Breast epithelium (tissue), 3 donors: Measurements from ENCODE around the gene FCGR2B.
"Not testable (repeated sequence)": the region's sequence is repeated elsewhere in the genome, so short reads cannot be mapped to it uniquely, and the experiment has no call there.

Experiments used
- POLR2A ChIP-seq: fragments of 450-650 bp; IDR thresholded peaks from one replicate; pipeline ENCODE4 v1.6.1; 2016; ENCODE audit warnings: antibody characterized with exemption, mild to moderate bottlenecking, moderate library complexity
- TF ChIP-seq, protein P1 (sequence below), 3 donors: fragments of 450-650 bp; IDR thresholded peaks; one replicate each; pipeline ENCODE4 v1.5.1; 2016 to 2017; ENCODE audit warnings: antibody characterized with exemption in 3 of 3, mild to moderate bottlenecking in 3 of 3, moderate library complexity in 3 of 3

- TF ChIP-seq, protein P1, sequence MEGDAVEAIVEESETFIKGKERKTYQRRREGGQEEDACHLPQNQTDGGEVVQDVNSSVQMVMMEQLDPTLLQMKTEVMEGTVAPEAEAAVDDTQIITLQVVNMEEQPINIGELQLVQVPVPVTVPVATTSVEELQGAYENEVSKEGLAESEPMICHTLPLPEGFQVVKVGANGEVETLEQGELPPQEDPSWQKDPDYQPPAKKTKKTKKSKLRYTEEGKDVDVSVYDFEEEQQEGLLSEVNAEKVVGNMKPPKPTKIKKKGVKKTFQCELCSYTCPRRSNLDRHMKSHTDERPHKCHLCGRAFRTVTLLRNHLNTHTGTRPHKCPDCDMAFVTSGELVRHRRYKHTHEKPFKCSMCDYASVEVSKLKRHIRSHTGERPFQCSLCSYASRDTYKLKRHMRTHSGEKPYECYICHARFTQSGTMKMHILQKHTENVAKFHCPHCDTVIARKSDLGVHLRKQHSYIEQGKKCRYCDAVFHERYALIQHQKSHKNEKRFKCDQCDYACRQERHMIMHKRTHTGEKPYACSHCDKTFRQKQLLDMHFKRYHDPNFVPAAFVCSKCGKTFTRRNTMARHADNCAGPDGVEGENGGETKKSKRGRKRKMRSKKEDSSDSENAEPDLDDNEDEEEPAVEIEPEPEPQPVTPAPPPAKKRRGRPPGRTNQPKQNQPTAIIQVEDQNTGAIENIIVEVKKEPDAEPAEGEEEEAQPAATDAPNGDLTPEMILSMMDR (IDR thresholded peaks at IDR 0.05), result not testable (repeated sequence)
- not testable (repeated sequence) for TF ChIP-seq POLR2A
Observed at GRCh38 chr1:161643481-161644208, 19.3 kb upstream of the FCGR2B start.
